MG63 (cell line): ENCODE measurements around the gene ANTXRL. TPM values are rescaled to one million over a fixed set of nuclear protein-coding genes. Genes with fewer than 3 reads are reported as not detected.
"Not testable (repeated sequence)": the region's sequence is repeated elsewhere in the genome, so short reads cannot be mapped to it uniquely, and the experiment has no call there.

Source experiments
- DNase-seq: peaks from one replicate; pipeline ENCODE4 v3.0.0-alpha.2; 2020
- H3K27me3 ChIP-seq: fragments of 250-450 bp; sonication (Bioruptor Pico); 2 replicates; pipeline ENCODE4 v1.5.1; 2020; ENCODE audit warnings: mild to moderate bottlenecking, moderate library complexity
- H3K36me3 ChIP-seq: fragments of 250-450 bp; sonication (Bioruptor Pico); 2 replicates; pipeline ENCODE4 v1.5.1; 2020; ENCODE audit warnings: mild to moderate bottlenecking, moderate library complexity
- H3K4me3 ChIP-seq: fragments of 250-450 bp; sonication (Bioruptor Pico); 2 replicates; pipeline ENCODE4 v1.5.1; 2020; ENCODE audit warnings: mild to moderate bottlenecking, moderate library complexity
- H3K9me3 ChIP-seq: fragments of 250-450 bp; sonication (Bioruptor Pico); 2 replicates; pipeline ENCODE4 v1.5.1; 2020; ENCODE audit warnings: mild to moderate bottlenecking, moderate library complexity
- total RNA-seq: library from RNA; depleted of rRNA; stranded (reverse); fragments of >200 nt; shearing (Covaris generic); gene quantifications from 2 replicates; pipeline ENCODE4 v1.2.3, GENCODE V29; 2014; ENCODE audit warnings: low replicate concordance; rRNA removed

Gene ANTXRL
- total RNA-seq, result not detected in 2 replicates

DNA sequence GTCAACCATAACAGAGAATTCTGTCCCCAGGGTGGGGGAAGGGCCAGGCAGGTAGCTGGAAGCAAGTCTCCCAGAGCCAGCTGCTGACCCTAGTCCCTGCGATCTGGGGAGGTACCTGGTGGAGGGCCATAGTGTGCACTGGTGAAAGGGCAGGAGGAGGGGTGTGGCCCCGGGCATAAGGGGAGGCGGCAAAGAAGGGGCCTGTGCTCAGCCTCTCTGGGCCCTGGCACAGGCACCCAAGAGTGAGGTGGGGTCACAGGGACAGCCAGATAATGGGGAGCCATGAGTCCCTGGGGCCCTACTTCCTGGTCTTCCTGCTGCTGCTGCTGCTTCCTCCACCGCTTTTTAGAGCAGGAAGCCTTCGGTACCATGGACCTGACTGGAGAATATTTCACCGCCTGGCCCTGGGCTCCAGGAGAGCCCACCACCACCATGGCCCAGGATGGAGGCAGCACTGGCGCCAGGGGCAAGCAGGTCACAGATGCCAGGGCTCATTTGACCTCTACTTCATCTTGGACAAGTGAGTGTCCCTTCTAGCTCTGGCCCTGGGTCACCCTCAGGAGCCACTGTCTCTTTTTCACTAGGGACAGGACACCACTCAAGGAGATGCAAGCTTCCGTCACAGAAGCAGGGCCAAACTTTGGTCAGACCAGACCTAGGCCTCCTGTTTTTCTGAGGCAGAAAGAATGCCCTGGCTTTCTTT, at the start of gene ANTXRL:
TSS of gene ANTXRL (plus strand) at position 7 of the 703 bp plus-strand sequence. CDS start at position 273, 266 bp downstream.
- Histone ChIP-seq H3K4me3 (no peak within 1 kb of the TSS), H3K36me3 (no peaks in the 10 kb centered on the region), H3K9me3 (no peaks in the 10 kb centered on the region), H3K27me3 (no peaks in the 10 kb centered on the region)
- no peak for DNase-seq

DNA sequence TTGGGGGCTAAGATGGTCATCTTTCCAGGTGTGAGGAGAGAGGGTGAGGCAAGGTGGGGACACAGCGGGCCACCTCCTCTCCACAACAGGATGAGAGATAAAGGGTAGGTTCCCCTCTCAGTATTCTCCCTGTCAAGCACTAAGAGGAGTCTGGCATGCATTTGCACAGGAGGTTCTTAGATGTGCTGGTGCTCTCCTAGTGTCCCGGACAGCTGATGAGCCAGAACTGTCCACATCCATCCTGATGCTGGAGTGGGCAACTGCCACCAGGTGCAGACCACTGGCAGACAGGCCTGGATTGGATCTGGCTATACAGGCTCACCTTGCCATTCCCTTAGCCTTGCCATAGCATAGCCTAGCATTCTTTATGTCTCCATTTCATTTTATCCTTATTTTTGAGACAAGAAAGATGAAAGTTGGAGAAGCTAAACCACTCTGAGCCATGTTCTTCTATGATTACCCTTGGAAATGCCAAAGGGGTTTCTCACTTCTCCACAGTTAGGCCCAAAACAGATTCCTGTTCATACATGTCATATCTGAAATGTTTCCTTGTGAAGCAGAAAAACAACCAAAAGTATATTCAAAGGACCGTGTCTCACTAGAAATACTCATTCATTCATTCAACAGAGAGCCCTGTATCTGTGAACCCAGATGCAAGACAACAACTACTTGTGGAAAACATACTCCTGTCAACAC, 48.8 kb upstream of the ANTXRL start:
- H3K4me3 ChIP-seq, result no peak overlapping the region
- no peaks in the 10 kb centered on the region for H3K27me3 ChIP-seq
- H3K9me3 ChIP-seq, result no peaks in the 10 kb centered on the region; the same call in 1 of the 2 replicates
- no peak for DNase-seq
- no peaks in the 10 kb centered on the region for H3K36me3 ChIP-seq

DNA sequence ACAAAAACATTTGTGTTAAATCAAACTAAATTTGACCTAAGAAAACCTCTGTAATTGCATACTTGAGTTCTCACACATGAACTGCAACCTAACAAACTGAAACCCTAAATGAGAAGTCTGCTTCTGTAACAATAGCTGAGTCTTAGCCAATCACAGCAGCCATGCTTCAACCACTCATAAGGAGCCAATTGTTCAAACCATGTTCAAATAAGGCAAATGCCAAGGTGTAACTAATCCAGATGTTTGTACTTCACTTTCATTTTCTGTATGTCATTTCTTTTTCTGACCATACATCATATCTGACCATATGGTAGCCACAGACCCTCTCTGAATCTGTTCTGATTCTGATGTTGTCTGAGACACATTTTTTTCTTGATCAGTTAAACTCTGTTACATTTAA, 47.5 kb upstream of the ANTXRL start:
- Histone ChIP-seq H3K27me3 (no peaks in the 10 kb centered on the region), H3K36me3 (no peaks in the 10 kb centered on the region), H3K9me3 (no peaks in the 10 kb centered on the region; the same call in 1 of the 2 replicates), H3K4me3 (no peak overlapping the region)
- no peak for DNase-seq

DNA sequence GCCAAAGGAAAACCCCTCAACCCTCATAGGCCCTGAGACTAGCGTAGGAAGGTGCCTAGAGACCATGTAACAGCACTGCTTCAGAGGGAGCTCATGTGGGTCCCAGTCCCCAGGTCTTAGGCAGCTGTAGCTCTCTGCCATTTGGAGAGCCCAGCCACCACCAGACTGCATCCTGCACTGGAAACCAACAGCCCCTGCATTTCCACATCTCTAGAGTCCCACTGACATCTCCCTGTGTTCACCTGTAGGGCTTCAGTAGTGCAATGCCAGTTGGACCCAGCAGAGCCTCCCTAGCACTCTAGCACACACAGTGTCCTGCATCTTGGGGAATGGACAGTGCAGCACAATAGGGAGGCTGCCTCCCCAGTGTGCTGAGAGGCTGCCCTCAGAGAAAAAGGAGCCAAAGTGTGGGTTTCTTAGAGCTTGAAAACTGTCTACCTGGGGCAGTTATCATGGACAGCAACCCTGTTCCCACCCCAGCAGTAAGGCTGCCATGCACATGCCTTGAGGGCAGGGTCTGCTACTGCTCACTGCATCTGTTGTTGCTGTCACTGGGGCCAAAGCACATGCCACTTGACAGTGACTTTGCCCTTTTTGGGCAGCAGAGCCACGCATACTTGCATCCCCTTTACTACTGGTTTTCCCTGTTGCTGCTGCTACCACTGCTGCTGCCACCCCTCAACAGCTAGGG, 46.7 kb upstream of the ANTXRL start:
- Histone ChIP-seq H3K36me3 (no peaks in the 10 kb centered on the region), H3K27me3 (no peaks in the 10 kb centered on the region), H3K9me3 (no peaks in the 10 kb centered on the region; the same call in 1 of the 2 replicates), H3K4me3 (no peak overlapping the region)
- DNase-seq, result no peak

DNA sequence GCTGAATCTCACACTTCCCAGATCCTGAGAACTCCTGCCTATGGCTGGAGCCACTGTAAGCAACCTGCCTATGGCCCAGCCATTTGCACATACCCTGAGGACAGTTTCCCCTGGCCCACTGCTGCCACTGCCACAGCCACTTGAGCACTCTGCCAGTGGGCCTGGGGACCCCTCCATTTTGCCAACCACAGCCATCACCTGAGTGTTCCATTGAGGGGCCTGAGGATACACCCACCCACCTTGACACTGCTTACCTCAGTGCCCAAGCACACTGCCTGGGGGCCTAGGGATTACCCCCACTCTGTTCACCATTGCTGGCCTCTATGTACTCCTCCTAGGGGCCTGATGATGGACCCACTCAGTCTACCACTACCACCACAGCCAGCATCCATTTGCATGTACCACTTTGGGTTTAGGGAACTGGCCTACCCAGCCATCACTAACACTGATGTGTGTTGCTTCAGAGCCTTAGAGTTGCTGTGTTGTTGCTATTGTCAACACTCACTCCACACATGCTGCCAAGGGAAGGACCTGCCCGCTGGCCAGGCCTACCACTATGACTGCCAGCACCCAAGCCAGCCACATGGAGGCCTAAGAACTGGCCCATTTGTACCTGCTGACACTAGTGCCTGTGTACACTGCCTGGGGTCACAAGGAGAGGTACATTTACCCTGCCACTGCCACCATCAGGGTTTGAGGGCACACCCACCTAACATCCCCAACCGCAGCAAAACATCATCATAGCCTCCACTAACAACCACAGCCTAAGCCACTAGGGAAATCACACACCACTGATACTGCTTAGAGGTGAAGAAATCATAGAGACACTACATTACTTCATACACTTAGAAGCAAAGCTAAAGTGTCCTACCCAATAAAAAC, 45.9 kb upstream of the ANTXRL start:
- no peak for DNase-seq
- Histone ChIP-seq H3K36me3 (no peaks in the 10 kb centered on the region), H3K9me3 (no peaks in the 10 kb centered on the region; the same call in 1 of the 2 replicates), H3K4me3 (no peak overlapping the region), H3K27me3 (no peaks in the 10 kb centered on the region)

DNA sequence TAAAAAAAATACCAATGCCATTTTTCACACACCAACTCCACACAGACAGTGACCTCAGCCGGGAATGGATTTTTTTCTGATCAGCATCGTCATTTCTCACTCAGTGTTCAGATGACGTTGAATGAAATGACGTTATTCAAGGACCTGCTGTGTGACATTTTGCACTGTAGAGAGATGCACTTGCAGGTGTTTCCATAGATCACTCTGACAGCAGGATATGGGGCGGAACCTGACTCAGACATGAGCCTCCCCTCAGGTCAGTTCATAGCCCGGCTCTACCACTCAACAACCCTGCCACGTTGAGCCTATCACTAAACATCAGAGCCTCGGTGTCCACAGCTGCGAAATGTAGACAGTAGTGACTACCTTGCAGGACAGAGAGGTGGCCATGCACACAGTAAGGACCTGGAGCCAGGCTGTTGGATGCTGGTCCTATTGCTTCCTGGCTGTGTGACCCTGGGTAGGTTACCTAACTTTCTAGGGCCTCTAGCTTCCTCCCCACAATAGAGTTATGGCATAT, 41.4 kb upstream of the ANTXRL start:
- Histone ChIP-seq H3K27me3 (no peaks in the 10 kb centered on the region), H3K9me3 (no peaks in the 10 kb centered on the region; the same call in 1 of the 2 replicates), H3K36me3 (no peaks in the 10 kb centered on the region), H3K4me3 (no peak overlapping the region)
- DNase-seq, result no peak

DNA sequence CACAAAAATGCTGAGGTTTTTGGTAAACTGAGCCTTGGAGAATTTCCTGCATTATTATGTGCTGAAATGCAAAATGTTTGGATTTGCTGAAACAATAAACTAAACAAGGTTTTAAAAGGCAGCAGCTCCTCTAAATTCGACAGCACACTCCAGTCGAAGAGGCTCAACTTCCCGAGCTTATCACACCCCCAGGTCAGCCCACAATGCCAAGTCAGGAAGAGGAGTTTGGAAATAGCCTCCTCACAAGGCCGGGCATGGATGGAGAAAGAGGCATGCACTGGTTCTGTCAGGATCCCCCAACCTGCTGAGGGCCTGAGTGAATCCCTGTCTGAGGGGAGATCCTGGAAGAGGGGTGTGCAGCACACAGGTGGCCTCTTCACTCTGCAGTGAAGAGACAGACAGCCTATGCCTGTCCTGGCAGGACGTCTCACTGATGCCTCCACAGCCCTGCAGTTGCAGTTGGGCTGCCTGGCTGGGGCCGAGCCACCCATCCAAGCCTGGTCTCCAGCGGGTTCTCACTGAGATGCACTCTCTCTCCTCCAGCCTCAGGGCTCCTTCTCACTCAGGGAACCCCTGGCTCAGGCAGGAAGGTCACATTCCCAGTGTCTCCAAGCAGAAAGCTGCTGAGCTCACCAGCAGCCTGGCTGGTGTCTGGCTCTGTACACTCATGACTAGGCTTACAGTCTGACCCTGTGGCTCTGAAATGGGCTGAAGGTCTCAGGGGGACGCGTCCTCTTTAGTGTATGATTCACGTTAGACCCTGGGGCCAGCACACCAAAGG, 40.2 kb upstream of the ANTXRL start:
- not testable (repeated sequence) for DNase-seq, H3K36me3 ChIP-seq, H3K9me3 ChIP-seq, H3K4me3 ChIP-seq, H3K27me3 ChIP-seq

DNA sequence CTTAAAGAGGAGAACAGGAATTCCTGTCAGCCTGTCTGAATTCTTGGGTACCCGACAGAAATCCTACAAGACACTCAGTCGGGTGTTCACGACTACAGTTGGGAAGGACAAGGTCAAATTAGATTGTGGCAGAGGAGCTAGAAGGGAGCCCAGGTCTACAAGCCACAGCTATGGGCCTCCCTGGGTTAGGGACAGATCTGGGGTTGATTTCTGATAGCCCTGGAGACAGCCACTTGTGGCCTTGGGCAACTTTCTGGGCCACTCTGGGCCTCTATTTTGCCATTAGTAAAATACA, 39.7 kb upstream of the ANTXRL start:
- no peak for DNase-seq

DNA sequence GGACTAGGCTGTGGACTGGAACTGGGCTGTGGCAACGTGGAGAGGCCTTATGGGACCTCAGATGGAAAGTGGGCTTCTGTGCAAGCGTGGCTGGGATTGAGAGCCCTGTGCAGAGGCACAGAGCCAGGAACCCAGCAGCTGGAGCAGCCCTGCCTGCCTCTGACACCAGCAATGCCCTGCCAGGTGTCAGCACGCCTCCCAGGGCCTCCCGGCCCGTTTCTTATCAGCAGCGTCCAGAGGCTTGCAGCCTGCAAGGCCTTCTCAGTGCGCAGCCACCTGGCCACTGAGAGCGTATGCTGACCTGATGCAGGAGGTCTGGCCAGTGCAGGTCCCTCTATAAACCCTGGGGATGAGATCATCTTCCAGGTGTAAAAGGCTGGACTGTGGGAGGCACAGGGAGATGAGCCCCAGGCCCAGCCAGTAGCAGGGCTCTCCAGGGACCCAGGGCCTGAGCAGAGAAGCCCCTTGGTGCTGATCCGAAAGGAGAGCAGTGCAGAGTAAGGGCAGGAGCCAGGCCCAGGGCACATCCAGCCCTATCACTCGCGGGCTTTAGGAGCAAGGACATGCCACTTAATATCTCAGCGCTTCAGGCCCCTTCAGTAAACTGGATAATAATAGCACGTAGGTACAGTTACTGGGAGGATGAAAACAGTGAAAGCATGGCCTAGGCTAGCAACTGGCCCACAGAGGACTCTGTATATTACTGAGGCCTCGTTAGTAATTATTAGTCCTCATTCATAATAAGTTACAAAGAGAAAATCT, 38.8 kb upstream of the ANTXRL start:
- no peaks in the 10 kb centered on the region for H3K9me3 ChIP-seq
- DNase-seq, result no peak
- H3K36me3 ChIP-seq, result no peaks in the 10 kb centered on the region

More for the DNA sequence above, 39.7 kb upstream of the ANTXRL start:
- H3K27me3 ChIP-seq, result no peaks in the 10 kb centered on the region
- no peaks in the 10 kb centered on the region for H3K36me3 ChIP-seq
- no peaks in the 10 kb centered on the region; the same call in 1 of the 2 replicates for H3K9me3 ChIP-seq
- H3K4me3 ChIP-seq, result no peak overlapping the region

DNA sequence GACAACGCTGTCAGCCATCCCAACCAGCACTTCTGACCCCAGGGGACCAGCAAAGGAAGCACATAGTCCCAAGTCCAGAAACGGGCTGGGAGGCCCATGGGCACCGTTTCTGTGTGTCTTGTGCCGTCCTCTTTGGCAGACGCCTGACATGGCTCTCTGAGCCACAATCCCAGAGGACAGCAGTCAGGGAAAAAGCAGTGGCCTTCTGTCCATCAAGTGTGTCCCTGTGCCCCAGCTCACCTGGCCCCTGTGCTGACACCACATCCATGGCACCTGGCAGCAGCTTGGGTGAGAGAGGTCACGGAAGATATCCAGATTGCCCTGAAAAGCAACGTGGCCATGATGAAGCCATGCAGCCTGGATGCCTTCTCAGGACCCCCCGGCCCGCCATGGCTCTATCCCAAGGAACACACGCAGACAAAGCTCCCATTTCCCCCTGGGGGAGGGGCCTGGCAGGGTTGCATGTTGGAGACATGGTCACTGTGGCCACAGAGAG, 38.1 kb upstream of the ANTXRL start:
- no peaks in the 10 kb centered on the region for H3K9me3 ChIP-seq
- no peaks in the 10 kb centered on the region for H3K27me3 ChIP-seq
- no peak overlapping the region for H3K4me3 ChIP-seq
- DNase-seq, result no peak
- H3K36me3 ChIP-seq, result no peaks in the 10 kb centered on the region

More for the DNA sequence above, 38.8 kb upstream of the ANTXRL start:
- Histone ChIP-seq H3K4me3 (no peak overlapping the region), H3K27me3 (no peaks in the 10 kb centered on the region)

DNA sequence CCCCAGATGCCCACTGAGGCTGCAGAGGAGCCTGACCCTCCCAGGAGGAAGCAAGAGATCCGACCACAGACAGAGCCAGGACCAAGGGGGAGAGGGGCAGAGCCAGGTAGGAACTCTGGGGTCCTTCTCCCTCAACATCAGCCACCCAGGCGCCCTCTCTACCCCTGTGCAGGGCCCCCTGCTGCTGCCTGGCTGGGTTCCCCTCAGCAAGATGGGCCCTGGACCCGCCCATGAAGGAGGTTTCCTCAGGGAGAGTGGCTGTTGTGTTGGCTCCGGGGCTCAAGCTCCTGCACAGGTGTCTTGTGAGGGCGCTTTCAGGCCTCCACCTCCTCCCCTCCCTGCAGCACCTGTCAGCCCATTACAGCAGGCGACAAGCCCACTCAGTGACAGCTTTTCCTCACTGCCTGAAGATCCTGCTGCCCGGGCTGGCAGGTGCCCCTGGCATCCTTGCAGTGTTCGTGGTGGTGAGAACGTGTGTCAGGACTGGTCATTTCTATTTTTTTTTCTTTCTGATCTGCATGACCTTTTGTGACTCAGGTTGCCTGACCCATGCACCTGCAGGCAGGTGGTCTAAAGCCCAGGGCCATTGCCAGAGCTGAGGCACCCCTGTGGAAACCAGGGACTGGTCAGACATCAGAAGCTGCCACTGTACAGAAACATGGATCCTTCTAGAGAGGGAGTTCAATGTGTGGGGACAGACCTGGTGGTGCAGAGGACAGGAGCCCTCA, 37.0 kb upstream of the ANTXRL start:
- not testable (repeated sequence) for H3K4me3 ChIP-seq, DNase-seq, H3K36me3 ChIP-seq, H3K9me3 ChIP-seq, H3K27me3 ChIP-seq

DNA sequence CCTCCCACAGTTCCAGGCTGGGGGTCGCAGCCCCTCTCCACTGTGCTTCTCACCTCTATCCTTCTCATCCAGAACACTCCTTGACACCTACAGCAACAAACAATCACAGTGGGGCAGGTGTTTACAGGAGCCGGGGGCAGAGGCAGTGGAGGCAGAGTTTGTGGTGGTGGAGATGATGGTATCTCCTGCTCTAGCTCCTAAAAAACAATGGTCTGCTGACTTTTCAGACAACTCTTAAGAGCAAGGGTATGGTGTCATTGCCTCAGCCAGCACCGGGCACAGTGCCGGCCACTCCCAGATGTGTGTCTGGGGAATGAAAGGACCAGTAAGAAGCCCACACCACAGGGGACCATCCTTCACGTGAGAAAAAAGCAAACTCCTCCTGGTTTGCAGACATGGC, 36.3 kb upstream of the ANTXRL start:
- Histone ChIP-seq H3K36me3 (no peaks in the 10 kb centered on the region), H3K27me3 (no peaks in the 10 kb centered on the region), H3K4me3 (no peak overlapping the region), H3K9me3 (no peaks in the 10 kb centered on the region)
- no peak for DNase-seq

DNA sequence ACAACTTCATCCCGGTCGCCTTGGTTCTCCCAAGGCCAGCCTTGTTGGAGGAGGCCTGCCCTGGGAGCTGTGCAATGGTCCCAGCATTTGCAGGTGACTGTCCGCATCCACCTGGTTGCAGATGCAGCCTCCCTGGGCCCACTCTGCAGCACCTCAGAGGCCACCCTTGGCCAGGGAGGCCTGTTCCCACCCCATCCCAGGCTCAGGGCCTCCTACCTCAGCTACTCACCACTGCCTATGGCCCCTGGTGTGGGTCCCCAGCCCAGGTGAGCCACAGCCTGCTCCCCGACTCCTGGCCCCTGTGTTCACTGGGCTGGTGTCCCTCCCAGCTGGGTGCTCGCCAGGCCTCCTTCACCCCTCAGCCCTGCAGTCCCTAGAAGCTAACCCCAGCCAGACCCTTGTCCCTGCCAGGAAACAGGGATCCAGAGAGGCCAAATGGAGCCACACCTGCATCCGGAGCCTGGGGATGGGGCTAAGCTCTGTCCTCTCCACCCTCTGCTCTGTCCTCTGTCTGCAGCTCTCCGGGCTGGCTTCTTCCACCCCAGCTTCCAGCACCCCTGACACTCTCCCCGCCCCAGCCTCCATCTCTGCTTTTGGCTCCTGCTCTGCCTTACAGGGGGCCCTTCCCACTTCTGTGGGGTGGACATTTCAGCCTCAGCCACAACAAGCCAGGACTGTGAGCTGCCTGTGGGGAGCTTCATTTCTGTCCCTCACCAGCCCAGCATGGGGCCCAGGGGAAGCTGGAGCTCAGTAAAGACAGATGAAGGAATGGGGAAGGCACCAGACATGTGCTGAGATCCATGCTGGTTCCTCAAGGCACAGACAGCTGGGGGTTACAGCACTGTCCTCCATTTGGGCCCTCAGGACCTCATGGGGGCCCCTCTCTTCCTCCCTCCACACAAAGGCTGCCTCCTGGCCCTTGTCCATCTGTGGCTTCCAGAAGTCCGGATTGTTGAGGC, 35.6 kb upstream of the ANTXRL start:
- DNase-seq, result no peak
- H3K27me3 ChIP-seq, result no peaks in the 10 kb centered on the region
- H3K4me3 ChIP-seq, result no peak overlapping the region
- H3K9me3 ChIP-seq, result no peaks in the 10 kb centered on the region
- no peaks in the 10 kb centered on the region for H3K36me3 ChIP-seq
